Uterus (tissue), 2 donors: ENCODE measurements around the gene NSRP1.

Source experiments
- CTCF ChIP-seq, 4 experiments: fragments of 200-600 bp in 2 of 4; fragments of 450-650 bp in 2 of 4; sonication (generic) in 2 of 4; IDR thresholded peaks; one replicate each; pipeline ENCODE4 v1.5.1; 2016 to 2019; ENCODE audit warnings: antibody characterized with exemption in 4 of 4, mild to moderate bottlenecking in 2 of 4, moderate library complexity in 1 of 4
- POLR2A ChIP-seq, 2 donors: fragments of 450-650 bp; IDR thresholded peaks; one replicate each; pipeline ENCODE4 v1.6.1; 2016; ENCODE audit warnings: antibody characterized with exemption in 2 of 2, mild to moderate bottlenecking in 1 of 2, moderate library complexity in 1 of 2

GRCh38 chr17:30112794-30113193 is 3.8 kb upstream of the NSRP1 start:
- TF ChIP-seq CTCF (IDR thresholded peaks at IDR 0.05) (no peak), POLR2A (IDR thresholded peaks at IDR 0.05) (no peak)
